NT2/D1 (cell line): ENCODE data around the gene ERN2.

Experiments used
- DNase-seq: peaks from one replicate; pipeline ENCODE4 v3.0.0-alpha.2; 2011; ENCODE audit warnings: low read depth, low spot score
- H3K27me3 ChIP-seq: 2 replicates; pipeline ENCODE4 v1.6.0; 2011; ENCODE audit warnings: mild to moderate bottlenecking; ENCODE audit not compliant: insufficient read length, insufficient read depth
- H3K36me3 ChIP-seq: 2 replicates; pipeline ENCODE4 v1.6.1; 2011; ENCODE audit warnings: mild to moderate bottlenecking, low read length, mixed read lengths; ENCODE audit not compliant: insufficient read depth, insufficient read length
- H3K4me1 ChIP-seq: 2 replicates; pipeline ENCODE4 v1.5.1; 2011; ENCODE audit not compliant: insufficient read depth, insufficient read length
- H3K4me3 ChIP-seq: 2 replicates; pipeline ENCODE4 v1.5.1; 2011; ENCODE audit warnings: low read depth; ENCODE audit not compliant: insufficient read length
- H3K9ac ChIP-seq: 2 replicates; pipeline ENCODE4 v1.6.0; 2011; ENCODE audit warnings: low read depth; ENCODE audit not compliant: insufficient read length
- H3K9me3 ChIP-seq: 2 replicates; pipeline ENCODE4 v1.5.1; 2011; ENCODE audit warnings: mild to moderate bottlenecking, low read length; ENCODE audit not compliant: insufficient read depth
- SUZ12 ChIP-seq: IDR thresholded peaks from 2 replicates; pipeline ENCODE4 v1.6.1; 2011; ENCODE audit not compliant: insufficient read length, insufficient read depth; ENCODE audit errors: extremely low read depth
- YY1 ChIP-seq: IDR thresholded peaks from 2 replicates; pipeline ENCODE4 v1.6.1; 2011; ENCODE audit not compliant: insufficient read length, insufficient read depth
- ZNF274 ChIP-seq: IDR thresholded peaks from 2 replicates; pipeline ENCODE4 v1.6.1; 2011; ENCODE audit warnings: mild to moderate bottlenecking, low read depth, low read length

Gene ERN2

GRCh38 chr16:23670137-23670776 lies 42.8 kb downstream of the ERN2 start:
- Histone ChIP-seq H3K36me3 (peaks cover 85% of the 10 kb centered on the region), H3K4me3 (no peak overlapping the region), H3K9ac (no peak overlapping the region), H3K4me1 (no peaks in the 10 kb centered on the region), H3K9me3 (no peaks in the 10 kb centered on the region), H3K27me3 (no peaks in the 10 kb centered on the region)
- TF ChIP-seq SUZ12, result no peak
- DNase-seq, result no peak

- TF ChIP-seq YY1 (no peak), ZNF274 (no peak), SUZ12 (no peak)
- no peaks in the 10 kb centered on the region for H3K4me1 ChIP-seq
- no peak overlapping the region for H3K4me3 ChIP-seq
- H3K27me3 ChIP-seq, result no peaks in the 10 kb centered on the region
- no peak overlapping the region for H3K9ac ChIP-seq
- no peaks in the 10 kb centered on the region for H3K9me3 ChIP-seq
- H3K36me3 ChIP-seq, result peaks cover 88% of the 10 kb centered on the region
- no peak for DNase-seq
Observed at GRCh38 chr16:23668873-23669272, 44.1 kb downstream of the ERN2 start.

DNA sequence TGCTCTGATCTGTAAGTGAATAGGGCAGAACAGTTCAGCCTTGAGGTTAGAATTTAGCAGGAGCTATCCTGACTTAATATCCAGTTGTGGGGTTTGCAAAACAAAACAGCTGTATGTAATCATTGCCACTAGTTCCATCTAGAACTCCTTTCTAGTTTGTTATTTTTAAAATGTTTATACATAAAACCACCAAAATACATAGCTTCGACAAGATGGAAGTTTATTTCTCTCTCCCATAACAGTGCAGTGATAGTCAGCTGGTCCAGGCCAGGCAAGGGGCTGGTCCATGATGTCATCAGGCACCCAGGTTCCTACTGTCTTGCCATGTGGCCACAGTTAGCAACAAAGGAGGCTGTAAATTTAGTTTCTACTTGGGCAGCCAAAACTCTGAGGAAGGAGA lies 44.8 kb downstream of the ERN2 start:
- Histone ChIP-seq H3K9me3 (no peaks in the 10 kb centered on the region), H3K36me3 (peaks cover 90% of the 10 kb centered on the region)

DNA sequence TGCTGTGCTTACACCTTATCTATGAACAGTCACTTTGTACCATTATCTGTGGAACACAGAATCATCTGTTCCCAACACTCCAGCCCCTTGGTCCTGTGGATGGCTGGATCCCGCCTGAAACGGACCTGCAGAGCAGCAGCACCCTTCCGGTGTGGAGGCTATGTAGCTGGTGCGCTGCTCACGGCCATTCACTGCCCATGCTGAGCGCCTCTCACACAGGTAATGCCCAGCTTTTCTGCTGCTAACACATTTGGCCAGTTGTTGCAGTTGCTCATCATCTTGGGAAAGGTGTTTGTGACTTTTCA lies 45.7 kb downstream of the ERN2 start:
- no peak for DNase-seq
- Histone ChIP-seq H3K36me3 (peaks cover 94% of the 10 kb centered on the region), H3K4me1 (no peaks in the 10 kb centered on the region), H3K4me3 (no peak overlapping the region), H3K9ac (no peak overlapping the region), H3K9me3 (no peaks in the 10 kb centered on the region), H3K27me3 (no peaks in the 10 kb centered on the region)
- TF ChIP-seq YY1 (no peak), SUZ12 (no peak), ZNF274 (no peak)

More for the DNA sequence above, 44.8 kb downstream of the ERN2 start:
- Histone ChIP-seq H3K4me3 (no peak overlapping the region), H3K9ac (no peak overlapping the region), H3K4me1 (no peaks in the 10 kb centered on the region), H3K27me3 (no peaks in the 10 kb centered on the region)
- TF ChIP-seq SUZ12, result no peak
- TF ChIP-seq ZNF274, result no peak
- no peak for TF ChIP-seq YY1
- DNase-seq, result no peak

- H3K27me3 ChIP-seq, result no peaks in the 10 kb centered on the region
- H3K36me3 ChIP-seq, result peaks cover 95% of the 10 kb centered on the region
- no peak for TF ChIP-seq ZNF274
- no peak for TF ChIP-seq SUZ12
- TF ChIP-seq YY1, result no peak
- H3K4me3 ChIP-seq, result no peak overlapping the region
- no peak overlapping the region for H3K9ac ChIP-seq
- no peak for DNase-seq
- H3K4me1 ChIP-seq, result no peaks in the 10 kb centered on the region
- H3K9me3 ChIP-seq, result no peaks in the 10 kb centered on the region
Observed at GRCh38 chr16:23666571-23667354, 46.3 kb downstream of the ERN2 start.

DNA sequence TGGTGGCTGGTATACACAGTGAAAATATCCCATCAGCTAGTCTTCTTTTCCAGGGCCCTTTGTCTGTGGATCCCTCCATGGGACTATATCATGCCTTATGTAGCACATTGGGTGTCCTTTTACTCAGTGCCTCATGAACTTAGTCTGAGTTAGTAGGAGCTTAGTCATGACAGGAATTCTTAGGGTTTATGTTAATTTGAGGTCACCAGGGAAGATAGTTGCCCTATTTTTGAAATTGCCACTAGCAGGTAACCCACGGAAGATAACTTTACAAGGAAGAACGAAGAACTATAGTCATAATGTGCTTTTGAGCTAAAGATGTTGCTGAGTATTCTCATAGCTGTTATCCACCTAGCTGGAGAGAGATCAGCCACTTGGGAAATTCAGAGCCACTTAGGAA lies 49.1 kb downstream of the ERN2 start:
- Histone ChIP-seq H3K36me3 (peaks cover 94% of the 10 kb centered on the region), H3K9me3 (no peaks in the 10 kb centered on the region), H3K27me3 (no peaks in the 10 kb centered on the region), H3K4me3 (no peak overlapping the region), H3K9ac (no peak overlapping the region), H3K4me1 (no peaks in the 10 kb centered on the region)
- TF ChIP-seq SUZ12 (no peak), ZNF274 (no peak), YY1 (no peak)
- DNase-seq, result no peak

DNA sequence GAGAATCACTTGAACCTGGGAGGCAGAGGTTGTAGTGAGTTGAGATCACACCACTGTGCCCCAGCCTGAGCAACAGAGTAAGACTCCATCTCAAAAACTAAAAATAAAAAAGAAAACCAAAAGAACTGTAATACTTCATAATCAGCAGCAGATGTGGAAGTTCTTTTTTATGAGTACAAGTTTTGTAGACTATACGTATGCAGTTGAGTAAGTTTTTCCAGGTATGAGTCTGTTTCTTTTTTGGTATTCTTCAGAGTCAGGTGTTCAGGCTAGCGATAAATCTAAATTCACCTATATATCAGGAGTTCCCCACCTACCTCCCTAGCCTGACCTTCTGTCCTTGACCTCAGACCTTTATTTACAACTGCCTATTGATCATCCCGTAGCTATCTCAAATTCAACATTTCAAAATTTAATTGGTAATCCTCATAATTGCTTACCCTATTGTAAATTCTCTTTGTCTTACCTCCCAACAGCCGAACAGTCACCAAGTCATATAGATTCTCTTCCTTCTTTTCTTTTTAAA lies 61.0 kb downstream of the ERN2 start:
- no peaks in the 10 kb centered on the region for H3K27me3 ChIP-seq
- H3K9me3 ChIP-seq, result no peaks in the 10 kb centered on the region
- TF ChIP-seq ZNF274 (no peak), SUZ12 (no peak), YY1 (no peak)
- H3K4me3 ChIP-seq, result no peak overlapping the region
- no peak overlapping the region for H3K9ac ChIP-seq
- H3K36me3 ChIP-seq, result peaks cover 56% of the 10 kb centered on the region
- H3K4me1 ChIP-seq, result no peaks in the 10 kb centered on the region
- no peak for DNase-seq
